Effector CD8-positive, alpha-beta T cell (primary cell): ENCODE results near the gene NRTN.
"Not testable (repeated sequence)": the region's sequence is repeated elsewhere in the genome, so short reads cannot be mapped to it uniquely, and the experiment has no call there.

Experiments
- DNase-seq: peaks from one replicate; lab custom pipeline; 2025; lab: John Stamatoyannopoulos, UW

Gene NRTN

GRCh38 chr19:5838353-5839064, 33.6 kb downstream of the NRTN start:
- DNase-seq = no peak

DNA sequence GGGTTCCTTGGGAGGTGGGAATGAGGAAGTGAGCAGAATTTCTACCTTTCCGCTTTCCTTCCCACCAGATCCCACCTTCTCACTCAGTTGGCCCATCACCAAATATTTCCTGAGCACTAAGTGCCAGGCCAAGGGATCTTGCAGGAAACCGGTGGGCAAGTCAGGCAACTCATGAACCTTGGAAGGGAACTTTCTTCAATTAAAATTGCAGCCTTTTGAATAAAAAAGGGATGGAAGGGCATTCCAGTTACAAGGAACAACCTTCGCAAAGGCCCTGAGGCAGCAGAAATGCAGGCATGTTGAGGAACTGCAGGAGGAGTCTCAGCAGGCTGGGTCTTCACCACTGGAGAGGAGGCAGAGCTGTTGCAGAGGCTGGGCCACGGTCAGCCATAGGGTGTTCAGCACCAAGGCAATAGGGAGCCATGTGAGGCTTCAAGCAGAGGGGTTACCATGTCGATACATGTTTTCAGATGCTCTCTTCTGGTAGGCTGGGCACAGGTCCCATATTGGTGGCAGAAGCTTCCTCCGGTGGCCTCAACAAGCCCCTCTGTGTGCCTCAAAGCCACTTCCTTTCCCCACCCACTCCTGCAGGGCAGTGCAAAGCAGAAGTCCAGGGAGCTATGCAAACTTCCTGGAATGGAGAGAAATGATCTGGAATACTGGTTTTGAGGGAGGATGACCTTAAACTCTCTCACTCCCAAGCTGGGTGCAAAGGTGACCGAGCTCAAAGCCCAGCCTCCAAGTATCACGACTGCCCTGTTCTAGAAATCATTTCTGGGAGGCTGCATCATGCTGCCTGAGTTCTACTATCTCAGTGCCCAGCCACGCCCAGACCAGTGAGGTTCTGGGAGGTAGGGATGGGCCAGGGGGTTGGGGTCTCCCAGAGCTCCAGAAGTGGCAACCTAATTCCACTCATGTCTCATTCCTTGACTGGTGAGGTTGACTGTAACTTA, 34.5 kb downstream of the NRTN start, which contains the start of gene FUT6:
Gene FUT6, minus strand, starts transcription at position 638 of the 953 bp plus-strand sequence. CDS start 7,135 bp downstream, outside the sequence.
- no peak for DNase-seq

DNA sequence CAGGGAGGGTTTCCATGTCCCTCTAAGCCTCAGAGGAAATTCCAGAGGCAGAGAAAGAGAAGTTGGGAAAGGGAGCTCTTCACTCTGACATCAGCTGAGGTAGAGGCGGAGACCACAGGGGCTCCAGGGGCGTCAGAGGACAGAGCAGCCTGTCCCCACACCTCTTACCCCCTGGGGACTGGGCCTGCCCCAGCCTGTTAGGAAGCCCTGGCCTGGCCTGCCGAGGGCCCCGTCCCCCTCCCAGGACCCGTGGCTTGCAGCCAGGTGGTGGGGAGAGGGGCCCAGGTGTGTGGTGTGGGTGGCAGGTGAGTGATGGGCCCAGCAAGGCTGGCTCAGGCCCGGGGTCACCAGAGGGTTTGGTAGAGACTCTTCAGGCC, 36.9 kb downstream of the NRTN start:
- DNase-seq = not testable (repeated sequence)

GRCh38 chr19:5843295-5843927, 38.5 kb downstream of the NRTN start:
- no peak for DNase-seq

- DNase-seq = no peak
Observed at GRCh38 chr19:5844456-5845433, 39.9 kb downstream of the NRTN start.

DNA sequence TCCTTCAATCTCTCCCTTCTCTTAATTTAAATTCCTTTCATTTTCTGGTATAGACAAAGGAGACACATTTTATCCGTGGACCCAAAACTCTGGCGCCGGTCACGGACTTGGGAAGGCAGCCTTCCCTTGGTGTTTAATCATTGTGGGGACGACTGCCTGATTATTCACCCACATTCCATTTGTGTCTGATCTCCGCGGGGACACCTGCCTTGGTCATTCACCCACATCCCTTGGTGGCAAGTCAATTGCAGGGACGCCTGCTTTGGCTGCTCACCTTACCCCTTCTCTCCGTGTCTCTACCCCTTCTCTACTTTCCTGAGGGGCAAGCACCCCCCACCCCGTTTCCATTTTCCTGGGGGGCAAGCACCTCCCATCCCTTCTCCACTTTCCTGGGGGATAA, 43.0 kb downstream of the NRTN start:
- DNase-seq = not testable (repeated sequence)

DNA sequence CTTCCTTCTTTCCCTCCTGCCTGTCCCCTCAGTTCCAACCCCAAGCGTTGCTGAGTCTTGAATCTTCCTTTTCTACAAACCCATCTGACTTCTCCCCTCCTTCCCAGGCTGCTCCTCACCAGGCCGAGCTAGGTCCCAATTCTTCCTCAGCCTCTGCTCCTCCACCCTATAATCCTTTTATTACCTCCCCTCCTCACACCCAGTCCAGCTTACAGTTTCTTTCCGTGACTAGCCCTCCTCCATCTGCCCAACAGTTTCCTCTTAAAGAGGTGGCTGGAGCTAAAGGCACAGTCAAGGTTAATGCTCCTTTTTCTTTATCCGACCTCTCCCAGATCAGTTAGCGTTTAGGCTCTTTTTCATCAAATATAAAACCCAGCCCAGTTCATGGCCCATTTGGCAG, 43.8 kb downstream of the NRTN start:
- not testable (repeated sequence) for DNase-seq

- DNase-seq = no peak
Observed at GRCh38 chr19:5850189-5850588, 45.3 kb downstream of the NRTN start.

GRCh38 chr19:5850743-5851293, 46.0 kb downstream of the NRTN start:
- DNase-seq = no peak

GRCh38 chr19:5851302-5851701, 46.4 kb downstream of the NRTN start, which contains the start of gene FUT3:
Gene FUT3 (minus strand): TSS chr19:5851449.
- no peak for DNase-seq

DNA sequence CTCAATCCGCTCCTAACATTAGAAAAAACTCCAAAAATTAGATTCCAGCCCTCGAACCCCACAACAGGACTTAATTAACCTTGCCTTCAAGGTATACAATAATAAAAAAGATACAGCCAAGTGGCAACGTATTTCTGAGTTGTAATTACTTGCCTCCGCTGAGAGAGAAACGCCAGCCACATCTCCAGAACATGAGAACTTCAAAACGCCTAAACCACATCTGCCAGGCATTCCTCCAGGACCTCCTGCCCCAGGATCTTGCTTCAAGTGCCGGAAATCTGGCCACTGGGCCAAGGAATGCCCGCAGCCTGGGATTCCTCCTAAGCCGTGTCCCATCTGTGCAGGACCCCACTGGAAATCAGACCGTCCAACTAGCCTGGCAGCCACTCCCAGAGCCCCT, 49.3 kb downstream of the NRTN start:
- DNase-seq = not testable (repeated sequence)

- DNase-seq = not testable (repeated sequence)
Observed at GRCh38 chr19:5855151-5855550, 50.3 kb downstream of the NRTN start.

DNA sequence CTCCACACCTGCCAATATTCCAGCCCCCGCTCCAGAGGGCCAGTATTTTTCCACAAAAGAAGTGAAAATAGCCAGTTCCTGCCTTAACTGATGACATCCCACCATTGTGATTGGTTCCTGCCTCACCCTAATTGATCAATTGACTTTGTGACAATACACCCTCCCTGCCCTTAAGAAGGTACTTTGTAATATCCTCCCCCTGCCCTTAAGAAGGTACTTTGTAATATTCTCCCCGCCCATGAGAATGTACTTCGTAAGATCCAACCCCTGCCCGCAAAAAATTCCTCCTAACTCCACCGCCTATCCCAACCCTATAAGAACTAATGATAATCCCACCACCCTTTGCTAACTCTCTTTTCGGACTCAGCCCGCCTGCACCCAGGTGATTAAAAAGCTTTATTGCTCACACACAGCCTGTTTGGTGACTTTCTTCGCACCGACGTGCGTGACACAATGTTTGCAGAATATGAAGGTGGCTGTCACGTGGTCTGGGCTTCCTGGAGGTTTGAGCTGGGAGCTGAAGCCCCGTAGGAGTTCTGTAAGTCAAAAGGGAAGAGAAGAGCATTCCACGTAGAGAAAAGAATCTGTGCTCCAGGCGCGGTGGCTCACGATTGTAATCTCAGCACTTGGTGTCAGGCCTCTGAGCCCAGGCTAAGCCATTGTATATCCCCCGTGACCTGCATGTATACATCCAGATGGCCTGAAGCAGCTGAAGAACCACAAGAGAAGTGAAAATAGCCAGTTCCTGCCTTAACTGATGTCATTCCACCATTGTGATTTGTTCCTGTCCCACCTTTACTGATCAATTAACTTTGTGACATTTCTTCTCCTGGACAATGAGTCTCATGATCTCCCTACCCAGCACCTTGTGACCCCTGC, 52.6 kb downstream of the NRTN start:
- DNase-seq = no peak

DNA sequence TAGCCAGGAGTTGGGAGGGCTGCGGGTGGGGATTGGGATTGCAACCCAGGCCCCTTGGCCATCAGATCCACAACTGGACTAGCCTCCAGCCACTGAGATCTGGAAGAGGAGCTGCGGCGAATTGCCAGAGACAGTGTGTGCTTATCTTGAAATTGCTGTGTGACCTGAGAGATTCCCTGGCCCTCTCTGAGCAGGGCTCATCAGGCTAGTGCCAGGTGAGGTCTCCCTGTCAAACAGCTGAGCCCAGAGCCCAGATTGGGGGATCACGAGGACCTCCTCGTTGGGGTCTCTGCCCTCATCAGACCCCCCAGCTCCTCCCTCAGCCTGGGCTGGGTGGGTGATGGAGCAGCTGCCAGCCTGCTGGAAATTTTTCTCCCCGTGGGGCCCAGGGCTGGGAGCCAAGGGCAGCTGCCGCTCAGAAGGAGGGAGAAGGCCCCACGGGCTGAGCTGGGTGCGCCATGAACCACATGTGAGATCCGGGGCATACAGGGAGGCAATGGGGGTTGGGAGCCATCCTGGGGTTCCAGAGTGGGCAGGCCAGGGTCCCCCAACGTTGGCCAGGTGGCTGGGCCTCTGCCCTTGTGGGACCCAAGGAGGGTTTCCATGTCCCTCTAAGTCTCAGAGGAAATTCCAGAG, 58.3 kb downstream of the NRTN start:
- DNase-seq = no peak

GRCh38 chr19:5864013-5864720, 59.3 kb downstream of the NRTN start:
- no peak for DNase-seq

DNA sequence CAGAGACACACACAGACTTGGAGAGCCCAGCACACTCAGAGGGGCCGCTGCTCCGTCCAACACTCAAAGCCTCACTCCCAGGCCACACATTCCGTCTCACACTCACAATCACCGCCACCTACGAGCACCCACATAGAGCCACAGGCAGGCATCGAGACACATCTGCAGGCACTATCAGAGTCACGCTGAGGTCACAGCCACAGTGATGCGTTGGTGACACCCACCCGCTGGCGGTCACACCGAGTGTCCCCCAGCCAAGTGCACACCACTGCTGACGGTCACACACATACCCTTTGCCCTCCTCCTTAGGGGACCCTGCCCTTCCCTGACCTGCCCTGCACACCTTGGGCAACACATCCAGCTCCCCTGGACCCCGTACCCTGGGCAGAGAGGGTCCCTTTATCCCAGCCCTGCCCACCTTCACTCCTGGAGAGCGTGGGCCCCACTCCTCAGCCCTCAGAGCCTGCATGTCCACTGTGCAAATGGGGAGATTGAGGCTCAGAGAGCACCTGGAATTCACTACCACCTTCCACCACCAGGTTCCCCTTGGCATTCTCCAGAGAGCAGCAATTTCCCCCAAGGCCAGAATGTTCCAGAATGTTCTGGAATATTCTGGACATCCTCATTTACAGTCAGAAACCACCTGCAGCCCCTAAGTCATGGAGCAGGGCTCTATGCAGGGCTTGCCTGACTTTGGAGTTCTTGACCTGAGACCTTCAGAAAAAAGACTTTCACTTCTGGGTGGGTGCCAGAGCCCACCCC, 60.0 kb downstream of the NRTN start:
- DNase-seq = no peak

GRCh38 chr19:5865772-5866171, 60.9 kb downstream of the NRTN start:
- DNase-seq = no peak
